HG03565 (cell line): ENCODE measurements around the gene AVL9.
A peak's percentile ranks its signal among the peaks of the same experiment; 100 is the strongest.
"Not testable (repeated sequence)": the region's sequence is repeated elsewhere in the genome, so short reads cannot be mapped to it uniquely, and the experiment has no call there.

Experiments used
- ATAC-seq: cut with Tn5 transposase; IDR thresholded peaks from one replicate; pipeline ENCODE4 v1.9.1; 2021; ENCODE audit warnings: mild to moderate bottlenecking, moderate library complexity; ENCODE audit not compliant: unreplicated experiment

Gene AVL9

GRCh38 chr7:32586291-32587221 lies 91.3 kb downstream of the AVL9 start:
- no peak for ATAC-seq

- no peak for ATAC-seq
Observed at GRCh38 chr7:32587411-32587948, 92.2 kb downstream of the AVL9 start.

- peak; percentile 93 for ATAC-seq
Observed at GRCh38 chr7:32588657-32589056, 93.4 kb downstream of the AVL9 start.

GRCh38 chr7:32591938-32592337 lies 96.6 kb downstream of the AVL9 start:
- ATAC-seq, result no peak

- no peak for ATAC-seq
Observed at GRCh38 chr7:32592701-32593100, 97.4 kb downstream of the AVL9 start.

GRCh38 chr7:32594965-32595490 lies 99.7 kb downstream of the AVL9 start:
- ATAC-seq, result no peak

- not testable (repeated sequence) for ATAC-seq
Observed at GRCh38 chr7:32601196-32601595, 105.9 kb downstream of the AVL9 start.

- no peak for ATAC-seq
Observed at GRCh38 chr7:32602470-32602869, 107.2 kb downstream of the AVL9 start.

GRCh38 chr7:32603492-32603891 lies 108.2 kb downstream of the AVL9 start:
- ATAC-seq, result not testable (repeated sequence)

- ATAC-seq, result not testable (repeated sequence)
Observed at GRCh38 chr7:32604047-32604446, 108.8 kb downstream of the AVL9 start.

GRCh38 chr7:32605032-32605431 lies 109.7 kb downstream of the AVL9 start:
- ATAC-seq, result no peak

- no peak for ATAC-seq
Observed at GRCh38 chr7:32609463-32609862, 114.2 kb downstream of the AVL9 start.

- no peak for ATAC-seq
Observed at GRCh38 chr7:32611201-32612099, 116.2 kb downstream of the AVL9 start.

GRCh38 chr7:32616625-32617024 lies 121.3 kb downstream of the AVL9 start:
- ATAC-seq, result no peak

GRCh38 chr7:32618470-32618869 lies 123.2 kb downstream of the AVL9 start:
- no peak for ATAC-seq

- ATAC-seq, result no peak
Observed at GRCh38 chr7:32618987-32619386, 123.7 kb downstream of the AVL9 start.

- not testable (repeated sequence) for ATAC-seq
Observed at GRCh38 chr7:32619416-32619815, 124.1 kb downstream of the AVL9 start.

GRCh38 chr7:32631021-32631420 lies 135.7 kb downstream of the AVL9 start:
- ATAC-seq, result no peak

GRCh38 chr7:32631590-32632497 lies 136.6 kb downstream of the AVL9 start:
- ATAC-seq, result not testable (repeated sequence)

GRCh38 chr7:32633446-32633845 lies 138.2 kb downstream of the AVL9 start:
- not testable (repeated sequence) for ATAC-seq
